ENCODE measurements around the gene ADAT2. TPM values are rescaled to one million over a fixed set of nuclear protein-coding genes. Genes with fewer than 3 reads are reported as not detected.

Gene ADAT2
- total and polyA plus RNA-seq, 2 of the 13 experiments (the other 11 are each of a cell fraction or from before 2014, with no cell fraction given) = 10.5 to 18.3 TPM

GRCh38 chr6:143397227-143398222, 53.0 kb downstream of the ADAT2 start (continued):
- TF ChIP-seq STAT6 (CRISPR knock-in tag; IDR thresholded peaks at IDR 0.05; ENCODE audit: borderline replicate concordance) = 0 out of 2 replicates have a peak, but pooled peaks have one; percentile 37
- TF ChIP-seq NR2F6 (IDR thresholded peaks at IDR 0.05) = peak; percentile 89
- TF ChIP-seq NR2F6 (CRISPR knock-in tag; IDR thresholded peaks at IDR 0.05) = peak; percentile 96
- peak; percentile 70; the same call in 1 of the 2 replicates for TF ChIP-seq TFE3 (CRISPR knock-in tag; IDR thresholded peaks at IDR 0.05)
- no peak for TF ChIP-seq ZNF292 (CRISPR knock-in tag; IDR thresholded peaks at IDR 0.05; ENCODE audit: borderline replicate concordance, low read depth)
- 0 out of 2 replicates have a peak, but pooled peaks have one; percentile 45 for TF ChIP-seq TOPORS (CRISPR knock-in tag; IDR thresholded peaks at IDR 0.05)
- peak; percentile 28; the same call in 1 of the 2 replicates for TF ChIP-seq ZNF281 (CRISPR knock-in tag; IDR thresholded peaks at IDR 0.05; ENCODE audit: borderline replicate concordance)
- no peak for TF ChIP-seq ZSCAN20 (CRISPR knock-in tag; IDR thresholded peaks at IDR 0.05; ENCODE audit: borderline replicate concordance)
- TF ChIP-seq SALL2 (CRISPR knock-in tag; IDR thresholded peaks at IDR 0.05) = no peak
- TF ChIP-seq ZFP91 (CRISPR knock-in tag; IDR thresholded peaks at IDR 0.05; ENCODE audit: borderline replicate concordance) = no peak
- TF ChIP-seq CREBL2 (CRISPR knock-in tag; IDR thresholded peaks at IDR 0.05; ENCODE audit: borderline replicate concordance) = no peak
- 0 out of 2 replicates have a peak, but pooled peaks have one; percentile 27 for TF ChIP-seq SRY (CRISPR knock-in tag; IDR thresholded peaks at IDR 0.05)
- peak; percentile 92 for TF ChIP-seq HMG20A (CRISPR knock-in tag; IDR thresholded peaks at IDR 0.05; ENCODE audit: borderline replicate concordance)
- peak; percentile 21; the same call in 1 of the 2 replicates for TF ChIP-seq MAZ (IDR thresholded peaks at IDR 0.05; ENCODE audit: borderline replicate concordance, low read depth, low read length)
- TF ChIP-seq MAZ (CRISPR knock-in tag; IDR thresholded peaks at IDR 0.05; ENCODE audit: low read depth) = peak; percentile 24; the same call in 1 of the 2 replicates
- no peak for TF ChIP-seq NFE2L1 (CRISPR knock-in tag; IDR thresholded peaks at IDR 0.05; ENCODE audit: borderline replicate concordance)
- no peak for TF ChIP-seq GZF1 (CRISPR knock-in tag; IDR thresholded peaks at IDR 0.05)
- TF ChIP-seq CBFB (CRISPR knock-in tag; IDR thresholded peaks at IDR 0.05) = 0 out of 2 replicates have a peak, but pooled peaks have one; percentile 12
- no peak for TF ChIP-seq TSC22D2 (CRISPR knock-in tag; IDR thresholded peaks at IDR 0.05; ENCODE audit: borderline replicate concordance)
